GM19397 (cell line): ENCODE measurements around the gene KCNN3.
"Not testable (repeated sequence)": the region's sequence is repeated elsewhere in the genome, so short reads cannot be mapped to it uniquely, and the experiment has no call there.

Experiments used
- ATAC-seq: cut with Tn5 transposase; IDR thresholded peaks from one replicate; pipeline ENCODE4 v1.9.1; 2021; ENCODE audit warnings: mild to moderate bottlenecking, moderate library complexity; ENCODE audit not compliant: unreplicated experiment

KCNN3 gene

DNA sequence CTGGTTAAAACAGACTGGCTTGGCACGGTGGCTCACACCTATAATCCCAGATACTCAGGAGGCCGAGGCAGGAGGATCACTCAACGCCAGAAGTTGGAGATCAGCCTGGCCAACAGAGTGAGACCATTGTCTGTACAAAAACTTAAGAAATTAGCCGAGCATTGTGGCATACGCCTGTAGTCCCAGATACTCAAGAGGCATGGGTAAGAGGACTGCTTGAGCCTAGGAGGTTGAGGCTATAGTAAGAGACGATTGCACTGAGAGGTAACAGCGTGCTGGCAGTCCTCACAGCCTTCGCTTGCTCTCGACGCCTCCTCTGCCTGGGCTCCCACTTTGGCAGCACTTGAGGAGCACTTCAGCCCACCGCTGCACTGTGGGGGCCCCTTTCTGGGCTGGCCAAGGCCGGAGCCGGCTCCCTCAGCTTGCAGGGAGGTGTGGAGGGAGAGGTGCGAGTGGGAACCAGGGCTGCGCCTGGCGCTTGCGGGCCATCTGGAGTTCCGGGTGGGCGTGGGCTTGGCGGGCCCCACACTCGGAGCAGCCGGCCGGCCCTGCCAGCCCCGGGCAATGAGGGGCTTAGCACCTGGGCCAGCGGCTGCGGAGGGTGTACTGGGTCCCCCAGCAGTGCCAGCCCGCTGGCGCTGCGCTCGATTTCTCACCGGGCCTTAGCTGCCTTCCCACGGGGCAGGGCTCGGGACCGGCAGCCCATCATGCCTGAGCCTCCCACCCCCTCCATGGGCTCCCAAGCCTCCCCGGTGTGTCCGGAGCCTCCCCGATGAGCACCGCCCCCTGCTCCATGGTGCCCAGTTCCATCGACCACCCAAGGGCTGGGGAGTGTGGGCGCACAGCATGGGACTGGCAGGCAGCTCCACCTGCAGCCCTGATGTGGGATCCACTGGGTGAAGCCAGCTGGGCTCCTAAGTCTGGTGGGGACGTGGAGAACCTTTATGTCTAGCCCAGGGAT is 199.5 kb downstream of the KCNN3 start:
- not testable (repeated sequence) for ATAC-seq

DNA sequence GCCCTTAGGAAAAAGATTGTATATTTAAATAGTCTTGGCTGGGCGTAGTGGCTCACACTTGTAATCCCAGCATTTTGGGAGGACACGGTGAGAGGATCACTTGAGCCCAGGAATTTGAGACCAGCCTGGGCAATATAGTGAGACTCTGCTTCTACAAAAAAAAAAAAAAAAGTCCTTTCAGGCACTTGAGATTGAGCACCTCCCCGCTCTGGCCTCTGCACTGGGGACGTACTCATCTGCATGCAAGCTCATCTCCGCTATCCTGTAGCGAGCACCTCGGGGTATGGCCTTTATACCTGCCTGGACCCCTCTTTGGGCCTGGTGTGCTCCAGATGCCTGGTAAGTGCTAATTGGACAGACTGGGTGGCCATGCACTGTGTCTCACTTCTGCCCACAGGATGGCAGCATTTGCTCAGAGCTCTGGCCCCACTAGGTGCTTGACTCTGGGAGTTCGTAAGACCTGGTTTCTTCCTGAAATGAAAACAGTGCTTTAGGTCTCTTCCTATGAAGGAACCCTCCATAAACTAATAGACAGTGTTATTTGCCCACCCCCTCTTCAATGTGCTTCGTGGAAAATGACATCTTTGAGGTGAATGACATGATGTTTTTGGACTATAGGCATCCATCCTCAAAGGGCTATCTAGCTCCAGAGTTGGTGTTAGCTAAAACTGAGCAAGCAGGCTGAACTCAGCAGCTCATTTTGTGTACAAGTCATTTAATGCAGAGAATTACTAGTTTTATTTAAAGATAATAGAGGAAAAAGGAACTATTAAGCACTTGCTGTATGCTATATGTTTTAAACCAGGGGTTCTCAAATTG is 200.4 kb downstream of the KCNN3 start:
- no peak for ATAC-seq

DNA sequence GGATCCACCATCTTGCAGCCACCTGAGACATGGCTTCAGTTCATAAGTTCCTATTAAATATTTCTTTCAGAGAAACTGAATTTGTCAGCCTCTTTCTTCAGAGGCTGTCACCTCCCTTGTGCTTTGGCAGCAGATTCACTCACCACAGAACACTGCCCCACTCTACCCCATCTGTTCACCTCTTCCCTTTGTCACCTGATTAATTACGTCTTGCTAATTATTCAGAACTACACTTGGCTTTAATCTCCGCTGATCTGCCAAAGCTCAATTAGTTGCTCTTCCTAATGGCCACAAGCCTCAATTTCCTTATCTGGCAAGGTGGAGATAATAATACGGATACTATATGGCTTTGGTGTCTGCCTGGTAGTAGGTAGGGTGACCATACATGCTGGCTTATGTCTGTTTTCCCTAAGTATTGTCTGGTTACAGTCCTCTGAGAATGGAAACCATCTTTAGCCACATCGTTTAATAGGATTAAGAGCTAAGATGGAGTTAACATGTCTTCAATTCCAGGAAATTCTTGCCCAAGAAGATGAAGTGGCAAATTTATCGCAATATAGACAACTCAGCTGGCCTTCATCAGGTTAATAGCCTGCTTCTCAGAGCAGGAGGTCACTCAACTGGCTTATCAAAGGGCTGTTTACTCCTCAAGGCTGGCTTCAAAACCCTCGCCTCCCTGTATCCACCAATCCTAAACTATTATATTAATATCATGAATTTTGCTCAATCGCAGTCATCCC is 203.9 kb downstream of the KCNN3 start:
- no peak for ATAC-seq

DNA sequence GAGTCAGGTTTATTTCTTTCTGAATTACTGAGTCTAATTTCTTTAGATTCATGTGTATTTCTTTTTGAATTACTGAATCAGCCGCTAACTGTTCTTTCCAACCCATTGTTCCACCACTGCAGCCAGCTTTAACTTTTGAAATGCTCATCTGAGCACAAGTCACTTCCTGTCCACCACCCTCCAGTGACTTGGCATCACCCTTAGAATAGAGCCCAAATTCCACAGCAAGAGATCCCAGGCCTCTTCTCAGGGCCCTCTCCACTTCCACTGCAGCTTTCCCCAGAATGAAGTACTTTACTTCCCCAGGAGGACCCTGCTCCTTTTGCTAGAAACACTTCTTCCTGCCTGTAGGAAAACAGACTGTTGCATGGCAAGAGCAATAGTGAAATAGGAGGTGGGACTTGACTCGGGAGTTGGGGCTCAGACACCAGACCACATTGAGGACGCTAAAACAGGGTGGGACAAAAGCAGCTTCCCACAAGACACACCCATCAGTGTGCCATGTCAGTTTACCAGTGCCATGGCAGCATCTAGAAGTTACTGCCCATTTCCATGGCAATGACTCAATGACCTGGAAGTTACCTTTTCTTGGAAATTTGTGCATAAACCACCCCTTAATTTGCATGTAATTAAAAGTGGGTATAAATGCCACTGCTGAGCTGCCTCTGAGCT is 205.6 kb downstream of the KCNN3 start:
- no peak for ATAC-seq

DNA sequence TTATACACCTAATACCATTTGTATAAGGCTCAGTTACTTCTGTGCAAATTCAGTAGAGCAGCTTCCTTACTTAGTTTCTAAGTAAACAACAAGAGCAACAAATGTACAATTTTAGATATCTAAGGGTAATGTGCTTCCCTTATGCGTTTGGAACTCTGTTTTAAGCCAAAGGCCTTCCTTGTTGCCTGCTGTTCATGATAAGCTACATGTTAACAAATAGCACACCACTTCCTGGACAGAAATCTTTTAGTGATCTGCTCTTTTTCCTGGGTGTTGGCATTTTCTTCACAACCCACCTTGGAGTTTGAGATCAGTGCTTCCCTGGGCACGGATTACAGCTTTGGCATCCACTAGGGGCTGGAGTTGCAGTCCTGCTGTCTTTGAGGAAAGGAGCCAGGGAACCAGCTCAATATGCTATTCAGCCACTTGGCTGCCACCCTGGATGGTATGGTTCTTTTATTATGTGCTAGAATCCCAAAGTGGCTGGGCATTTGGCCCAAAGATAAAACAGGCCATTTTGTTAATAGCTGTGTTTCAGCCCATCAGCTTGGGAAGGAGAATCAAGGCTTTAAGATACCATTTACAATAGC is 206.5 kb downstream of the KCNN3 start:
- no peak for ATAC-seq

DNA sequence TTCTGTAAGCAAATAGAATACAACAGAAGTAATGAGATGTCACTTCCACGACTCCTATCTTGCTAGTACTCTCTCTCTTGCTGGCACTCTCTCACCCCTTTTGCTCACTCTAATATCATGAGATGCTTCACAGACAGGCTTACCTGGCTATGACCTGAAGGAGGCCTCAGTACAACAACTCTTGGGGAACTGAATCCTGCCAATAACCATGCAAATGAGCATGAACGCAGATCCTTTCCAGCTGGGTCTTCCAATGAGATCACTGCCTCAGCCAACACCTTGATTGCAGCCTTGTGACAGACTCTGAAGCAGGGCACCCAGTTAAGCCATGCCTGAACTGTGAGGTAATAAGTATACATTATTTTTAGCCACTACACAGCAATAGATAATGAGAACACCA is 209.0 kb downstream of the KCNN3 start:
- ATAC-seq: no peak

DNA sequence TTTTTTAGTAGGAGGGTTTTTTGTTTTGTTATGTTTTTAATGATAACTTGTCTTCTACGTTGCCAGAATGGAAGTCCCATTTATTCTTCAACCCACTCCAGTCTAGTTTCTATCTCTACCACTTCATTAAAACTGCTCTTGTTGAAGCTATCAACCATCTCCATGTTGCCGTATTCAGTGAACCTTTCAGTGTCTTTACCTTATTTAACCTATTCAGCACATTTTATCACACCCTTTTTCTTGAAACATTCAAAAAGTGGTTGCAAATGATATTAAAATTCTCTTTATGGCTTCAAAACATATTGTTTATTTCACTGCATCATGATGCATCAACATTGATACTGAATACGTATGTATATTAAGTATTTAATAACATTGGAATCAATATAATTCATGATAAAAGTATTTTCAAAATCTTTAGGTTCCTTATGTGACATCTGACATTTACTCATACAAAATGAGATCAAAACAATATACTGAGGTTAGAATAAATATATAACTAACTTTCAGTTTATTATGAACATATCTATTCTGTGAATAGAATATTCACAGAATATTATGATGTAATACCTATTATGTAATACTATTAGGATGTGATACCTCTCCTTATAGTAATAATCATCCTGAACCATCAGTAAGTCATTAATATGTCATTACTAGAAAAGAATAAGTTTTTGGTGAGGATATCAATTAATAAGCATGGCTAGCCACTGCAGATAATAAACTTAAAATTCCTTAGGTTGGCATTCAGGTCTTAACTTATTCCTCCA is 210.1 kb downstream of the KCNN3 start:
- ATAC-seq: no peak

DNA sequence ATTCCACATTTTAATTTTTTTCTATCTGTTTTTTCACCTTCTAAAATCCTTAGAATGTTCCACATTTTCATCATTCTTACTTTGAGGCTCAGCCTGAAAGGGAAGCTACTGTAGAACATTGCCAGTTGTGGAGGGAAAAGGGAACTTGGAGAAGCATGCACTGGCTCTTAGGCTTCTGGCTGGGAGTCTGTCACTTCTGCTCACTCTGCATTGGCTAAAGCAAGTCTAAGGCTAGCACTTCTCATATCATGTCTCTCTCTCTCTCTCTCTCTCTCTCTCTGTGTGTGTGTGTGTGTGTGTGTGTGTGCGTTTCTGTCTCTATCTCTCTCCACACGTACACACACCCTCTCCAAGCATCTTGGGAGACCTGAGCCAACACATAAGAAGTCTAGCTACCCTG is 212.5 kb downstream of the KCNN3 start:
- no peak for ATAC-seq

DNA sequence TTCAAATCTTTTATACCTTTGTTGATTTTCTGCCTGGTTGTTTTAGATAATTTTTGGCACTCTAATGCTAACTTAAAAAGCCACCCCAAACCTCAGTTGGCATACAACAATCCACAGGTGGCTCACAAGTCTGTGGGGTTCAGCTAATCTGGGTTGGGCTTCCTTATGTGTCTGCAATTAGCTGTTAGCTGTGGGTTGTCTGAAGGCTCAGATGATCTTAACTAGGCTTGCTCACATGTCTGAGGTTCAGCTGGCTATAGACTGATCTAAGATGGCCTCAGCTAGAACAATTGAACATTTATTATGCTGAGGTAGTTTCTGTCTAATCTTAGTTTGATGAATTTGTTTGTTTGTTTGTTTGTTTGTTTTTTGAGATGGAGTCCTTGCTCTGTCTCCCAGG is 217.2 kb downstream of the KCNN3 start:
- no peak for ATAC-seq
